PC-3 (cell line): ENCODE results near the gene SCAPER.

Source experiments
- EZH2 ChIP-seq: fragments of 300-600 bp; sonication (generic); IDR thresholded peaks from one replicate; pipeline ENCODE4 v1.6.1; 2017; ENCODE audit warnings: antibody characterized with exemption, mild to moderate bottlenecking, low read length; ENCODE audit not compliant: unreplicated experiment
- EZH2phosphoT487 ChIP-seq: fragments of 300-600 bp; sonication (generic); IDR thresholded peaks from 2 replicates; pipeline ENCODE4 v1.6.1; 2018; ENCODE audit warnings: mild to moderate bottlenecking, antibody characterized with exemption, low read length, borderline replicate concordance
- TF ChIP-seq, protein P1 (sequence below): fragments of 300-600 bp; sonication (generic); conservative IDR thresholded peaks from 2 replicates; pipeline ENCODE4 v1.5.1; 2017; ENCODE audit warnings: antibody characterized with exemption, low read depth, mild to moderate bottlenecking, low read length

DNA sequence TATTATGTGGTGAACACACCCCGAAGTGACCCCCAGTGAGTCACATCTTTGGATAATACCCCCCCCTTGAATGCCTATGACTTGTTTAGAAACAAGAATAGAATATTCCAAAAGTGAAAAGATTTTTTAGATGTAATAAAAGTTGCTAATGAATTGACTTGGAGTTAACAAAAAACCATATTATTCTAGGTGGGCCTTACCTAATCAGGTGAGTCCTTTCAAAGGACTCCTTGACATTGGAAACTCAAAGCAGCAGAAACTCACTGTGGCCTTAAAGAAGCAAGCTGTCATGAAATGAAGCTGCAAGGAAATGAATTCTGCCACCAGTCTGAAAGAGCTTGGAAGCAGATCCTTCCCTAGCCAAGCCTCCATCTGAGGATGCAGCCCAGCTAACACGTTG is 579.4 kb downstream of the SCAPER start:
- TF ChIP-seq, protein P1, sequence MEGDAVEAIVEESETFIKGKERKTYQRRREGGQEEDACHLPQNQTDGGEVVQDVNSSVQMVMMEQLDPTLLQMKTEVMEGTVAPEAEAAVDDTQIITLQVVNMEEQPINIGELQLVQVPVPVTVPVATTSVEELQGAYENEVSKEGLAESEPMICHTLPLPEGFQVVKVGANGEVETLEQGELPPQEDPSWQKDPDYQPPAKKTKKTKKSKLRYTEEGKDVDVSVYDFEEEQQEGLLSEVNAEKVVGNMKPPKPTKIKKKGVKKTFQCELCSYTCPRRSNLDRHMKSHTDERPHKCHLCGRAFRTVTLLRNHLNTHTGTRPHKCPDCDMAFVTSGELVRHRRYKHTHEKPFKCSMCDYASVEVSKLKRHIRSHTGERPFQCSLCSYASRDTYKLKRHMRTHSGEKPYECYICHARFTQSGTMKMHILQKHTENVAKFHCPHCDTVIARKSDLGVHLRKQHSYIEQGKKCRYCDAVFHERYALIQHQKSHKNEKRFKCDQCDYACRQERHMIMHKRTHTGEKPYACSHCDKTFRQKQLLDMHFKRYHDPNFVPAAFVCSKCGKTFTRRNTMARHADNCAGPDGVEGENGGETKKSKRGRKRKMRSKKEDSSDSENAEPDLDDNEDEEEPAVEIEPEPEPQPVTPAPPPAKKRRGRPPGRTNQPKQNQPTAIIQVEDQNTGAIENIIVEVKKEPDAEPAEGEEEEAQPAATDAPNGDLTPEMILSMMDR, result no peak
- TF ChIP-seq EZH2 (no peak), EZH2phosphoT487 (no peak)
